ENCODE data around the gene ANKRD13A.
"Not testable (repeated sequence)": the region's sequence is repeated elsewhere in the genome, so short reads cannot be mapped to it uniquely, and the experiment has no call there.

The ANKRD13A gene

GRCh38 chr12:109986236-109986635 is 13.0 kb upstream of the ANKRD13A start:
- H3K36me3 ChIP-seq (ENCODE audit: insufficient read depth, low read depth, low read length) = peaks cover 58% of the 10 kb centered on the region
- not testable (repeated sequence) for H3K4me3 ChIP-seq (ENCODE audit: low read length); H3K9ac ChIP-seq (ENCODE audit: low read depth, low read length)

GRCh38 chr12:109987615-109988014 is 11.6 kb upstream of the ANKRD13A start:
- H3K9me3 ChIP-seq (ENCODE audit: insufficient read depth, low read depth, low read length) = no peaks in the 10 kb centered on the region
- peaks cover 5% of the 10 kb centered on the region; the same call in 1 of the 2 replicates for H3K4me1 ChIP-seq (ENCODE audit: insufficient read depth, low read length)
- H3K9ac ChIP-seq (ENCODE audit: low read depth, low read length) = no peak overlapping the region
- peaks cover 47% of the 10 kb centered on the region for H3K36me3 ChIP-seq (ENCODE audit: insufficient read depth, low read depth, low read length)
- H3K27me3 ChIP-seq (ENCODE audit: insufficient read depth, low read length) = no peaks in the 10 kb centered on the region
- no peak overlapping the region for H3K4me3 ChIP-seq (ENCODE audit: low read length)
- H3K27ac ChIP-seq (ENCODE audit: low read length) = no peak overlapping the region

More at GRCh38 chr12:109986236-109986635, 13.0 kb upstream of the ANKRD13A start:
- not testable (repeated sequence) for H3K9me3 ChIP-seq (ENCODE audit: insufficient read depth, low read depth, low read length); H3K27me3 ChIP-seq (ENCODE audit: insufficient read depth, low read length); H3K27ac ChIP-seq (ENCODE audit: low read length); H3K4me1 ChIP-seq (ENCODE audit: insufficient read depth, low read length)

GRCh38 chr12:109988274-109988673 is 11.0 kb upstream of the ANKRD13A start:
- Histone ChIP-seq H3K36me3 (ENCODE audit: insufficient read depth, low read depth, low read length) (peaks cover 42% of the 10 kb centered on the region), H3K9ac (ENCODE audit: low read depth, low read length) (no peak overlapping the region), H3K4me3 (ENCODE audit: low read length) (no peak overlapping the region), H3K27ac (ENCODE audit: low read length) (no peak overlapping the region), H3K4me1 (ENCODE audit: insufficient read depth, low read length) (peaks cover 5% of the 10 kb centered on the region; the same call in 1 of the 2 replicates), H3K9me3 (ENCODE audit: insufficient read depth, low read depth, low read length) (no peaks in the 10 kb centered on the region), H3K27me3 (ENCODE audit: insufficient read depth, low read length) (no peaks in the 10 kb centered on the region)

GRCh38 chr12:109988903-109989302 is 10.3 kb upstream of the ANKRD13A start:
- H3K27me3 ChIP-seq (ENCODE audit: insufficient read depth, low read length) = no peaks in the 10 kb centered on the region
- H3K9me3 ChIP-seq (ENCODE audit: insufficient read depth, low read depth, low read length) = no peaks in the 10 kb centered on the region
- H3K4me3 ChIP-seq (ENCODE audit: low read length) = no peak overlapping the region
- H3K4me1 ChIP-seq (ENCODE audit: insufficient read depth, low read length) = peaks cover 5% of the 10 kb centered on the region; the same call in 1 of the 2 replicates
- no peak overlapping the region for H3K27ac ChIP-seq (ENCODE audit: low read length)
- H3K9ac ChIP-seq (ENCODE audit: low read depth, low read length) = no peak overlapping the region
- H3K36me3 ChIP-seq (ENCODE audit: insufficient read depth, low read depth, low read length) = peaks cover 36% of the 10 kb centered on the region

GRCh38 chr12:109989380-109989779 is 9.8 kb upstream of the ANKRD13A start:
- H3K27me3 ChIP-seq (ENCODE audit: insufficient read depth, low read length) = no peaks in the 10 kb centered on the region
- H3K27ac ChIP-seq (ENCODE audit: low read length) = no peak overlapping the region
- peaks cover 5% of the 10 kb centered on the region; the same call in 1 of the 2 replicates for H3K4me1 ChIP-seq (ENCODE audit: insufficient read depth, low read length)
- H3K36me3 ChIP-seq (ENCODE audit: insufficient read depth, low read depth, low read length) = peaks cover 36% of the 10 kb centered on the region
- H3K9ac ChIP-seq (ENCODE audit: low read depth, low read length) = no peak overlapping the region
- H3K4me3 ChIP-seq (ENCODE audit: low read length) = no peak overlapping the region
- H3K9me3 ChIP-seq (ENCODE audit: insufficient read depth, low read depth, low read length) = no peaks in the 10 kb centered on the region

- Histone ChIP-seq H3K9me3 (ENCODE audit: insufficient read depth, low read depth, low read length) (no peaks in the 10 kb centered on the region), H3K36me3 (ENCODE audit: insufficient read depth, low read depth, low read length) (peaks cover 31% of the 10 kb centered on the region), H3K9ac (ENCODE audit: low read depth, low read length) (no peak overlapping the region), H3K4me1 (ENCODE audit: insufficient read depth, low read length) (peaks cover 9% of the 10 kb centered on the region; the same call in 1 of the 2 replicates), H3K4me3 (ENCODE audit: low read length) (no peak overlapping the region), H3K27me3 (ENCODE audit: insufficient read depth, low read length) (no peaks in the 10 kb centered on the region), H3K27ac (ENCODE audit: low read length) (no peak overlapping the region)
These were observed 7.6 kb upstream of the ANKRD13A start for GRCh38 chr12:109991586-109991985.

GRCh38 chr12:109993091-109993490 is 6.1 kb upstream of the ANKRD13A start:
- H3K27me3 ChIP-seq (ENCODE audit: insufficient read depth, low read length) = no peaks in the 10 kb centered on the region; the same call in 1 of the 2 replicates
- H3K27ac ChIP-seq (ENCODE audit: low read length) = no peak overlapping the region
- H3K4me1 ChIP-seq (ENCODE audit: insufficient read depth, low read length) = peaks cover 9% of the 10 kb centered on the region; the same call in 1 of the 2 replicates
- H3K9ac ChIP-seq (ENCODE audit: low read depth, low read length) = no peak overlapping the region
- no peaks in the 10 kb centered on the region for H3K9me3 ChIP-seq (ENCODE audit: insufficient read depth, low read depth, low read length)
- H3K4me3 ChIP-seq (ENCODE audit: low read length) = no peak overlapping the region
- H3K36me3 ChIP-seq (ENCODE audit: insufficient read depth, low read depth, low read length) = peaks cover 24% of the 10 kb centered on the region

- H3K27ac ChIP-seq (ENCODE audit: low read length) = no peak overlapping the region
- no peak overlapping the region for H3K9ac ChIP-seq (ENCODE audit: low read depth, low read length)
- peak overlapping the region; percentile 87 for H3K4me3 ChIP-seq (ENCODE audit: low read length)
- 0 out of 2 replicates have a peak, but pooled peaks cover 3% of the 10 kb centered on the region for H3K4me1 ChIP-seq (ENCODE audit: insufficient read depth, low read length)
- H3K36me3 ChIP-seq (ENCODE audit: insufficient read depth, low read depth, low read length) = peaks cover 12% of the 10 kb centered on the region
- H3K9me3 ChIP-seq (ENCODE audit: insufficient read depth, low read depth, low read length) = no peaks in the 10 kb centered on the region
- peaks cover under 1% of the 10 kb centered on the region; the same call in 1 of the 2 replicates for H3K27me3 ChIP-seq (ENCODE audit: insufficient read depth, low read length)
These were observed 4.6 kb upstream of the ANKRD13A start for GRCh38 chr12:109994401-109995175.

GRCh38 chr12:109995361-109995685 is 3.9 kb upstream of the ANKRD13A start:
- Histone ChIP-seq H3K9me3 (ENCODE audit: insufficient read depth, low read depth, low read length) (no peaks in the 10 kb centered on the region), H3K4me1 (ENCODE audit: insufficient read depth, low read length) (0 out of 2 replicates have a peak, but pooled peaks cover 3% of the 10 kb centered on the region), H3K36me3 (ENCODE audit: insufficient read depth, low read depth, low read length) (peaks cover 6% of the 10 kb centered on the region; the same call in 1 of the 2 replicates), H3K9ac (ENCODE audit: low read depth, low read length) (peak overlapping the region; percentile 80), H3K27me3 (ENCODE audit: insufficient read depth, low read length) (peaks cover 8% of the 10 kb centered on the region), H3K27ac (ENCODE audit: low read length) (no peak overlapping the region), H3K4me3 (ENCODE audit: low read length) (peak overlapping the region; percentile 87)

- peaks cover 14% of the 10 kb centered on the region for H3K27me3 ChIP-seq (ENCODE audit: insufficient read depth, low read length)
- no peaks in the 10 kb centered on the region; the same call in 1 of the 2 replicates for H3K36me3 ChIP-seq (ENCODE audit: insufficient read depth, low read depth, low read length)
- H3K4me1 ChIP-seq (ENCODE audit: insufficient read depth, low read length) = 0 out of 2 replicates have a peak, but pooled peaks cover 3% of the 10 kb centered on the region
- H3K4me3 ChIP-seq (ENCODE audit: low read length) = peak within 1 kb of the TSS; percentile 87
- H3K27ac ChIP-seq (ENCODE audit: low read length) = no peak within 1 kb of the TSS
- H3K9me3 ChIP-seq (ENCODE audit: insufficient read depth, low read depth, low read length) = no peaks in the 10 kb centered on the region
- H3K9ac ChIP-seq (ENCODE audit: low read depth, low read length) = peak within 1 kb of the TSS; percentile 80
These were observed 3.3 kb upstream of the ANKRD13A start, which contains the start of gene GIT2 for GRCh38 chr12:109995686-109996482. Gene GIT2 (minus strand): TSS chr12:109996368. CDS start chr12:109996224, 144 bp downstream.

- Histone ChIP-seq H3K27me3 (ENCODE audit: insufficient read depth, low read length) (peaks cover 20% of the 10 kb centered on the region), H3K36me3 (ENCODE audit: insufficient read depth, low read depth, low read length) (no peaks in the 10 kb centered on the region), H3K4me3 (ENCODE audit: low read length) (peak overlapping the region; percentile 87), H3K4me1 (ENCODE audit: insufficient read depth, low read length) (0 out of 2 replicates have a peak, but pooled peaks cover 3% of the 10 kb centered on the region), H3K9me3 (ENCODE audit: insufficient read depth, low read depth, low read length) (no peaks in the 10 kb centered on the region), H3K9ac (ENCODE audit: low read depth, low read length) (peak overlapping the region; percentile 80; the same call in 1 of the 2 replicates), H3K27ac (ENCODE audit: low read length) (no peak overlapping the region)
These were observed 2.8 kb upstream of the ANKRD13A start for GRCh38 chr12:109996483-109996853.
